GM10266 (cell line): ENCODE data around the gene EGLN1.

ENCODE experiments used
- DNase-seq: peaks from one replicate; pipeline ENCODE4 v3.0.0; 2012; ENCODE audit errors: extremely low spot score
- CTCF ChIP-seq: IDR thresholded peaks from 2 replicates; pipeline ENCODE4 v1.5.1; 2012; ENCODE audit warnings: mild to moderate bottlenecking, low read depth; ENCODE audit not compliant: control insufficient read depth, insufficient read depth; ENCODE audit errors: missing control alignments

Gene EGLN1

GRCh38 chr1:231374394-231374793, 47.7 kb downstream of the EGLN1 start:
- DNase-seq: no peak
- no peak for TF ChIP-seq CTCF

DNA sequence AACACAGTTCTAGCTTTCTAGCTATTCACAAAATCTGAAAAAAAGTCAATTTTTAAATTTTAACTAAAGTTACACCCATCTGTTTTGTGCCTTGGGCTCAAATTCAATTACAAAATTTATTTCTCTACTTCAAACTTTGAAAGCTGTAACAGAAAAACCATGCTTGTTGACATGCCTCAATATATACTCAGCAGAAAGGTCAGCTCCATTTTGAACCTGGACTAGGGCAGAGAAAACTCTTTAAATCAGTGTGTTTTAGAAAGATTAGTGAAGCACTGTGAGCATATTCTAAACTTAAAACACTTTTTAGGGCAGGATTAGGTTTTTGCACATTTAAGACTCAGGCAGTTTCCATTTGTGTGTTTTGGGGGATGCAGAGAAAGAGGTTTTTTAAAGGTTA, 49.6 kb downstream of the EGLN1 start:
- no peak for TF ChIP-seq CTCF
- DNase-seq: no peak

DNA sequence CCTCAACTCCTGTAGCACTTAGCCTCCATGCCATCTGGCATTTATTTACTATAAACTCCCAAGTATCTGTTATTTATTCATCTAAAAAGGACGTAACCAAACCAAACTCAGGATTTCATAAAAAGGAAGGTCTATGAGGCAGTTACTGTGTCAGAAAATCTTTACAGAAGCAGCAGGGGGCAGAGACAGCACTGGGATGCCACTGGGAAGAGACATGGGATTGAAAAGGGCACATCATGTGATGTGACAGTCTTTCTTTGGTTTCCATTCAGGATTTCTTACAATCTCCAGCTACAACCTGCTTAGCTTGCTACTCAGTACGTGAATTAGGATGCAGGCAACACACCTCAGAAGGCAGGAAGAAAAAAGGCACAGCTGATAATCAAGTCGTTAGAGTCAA, 52.8 kb downstream of the EGLN1 start:
- no peak for TF ChIP-seq CTCF
- no peak for DNase-seq

DNA sequence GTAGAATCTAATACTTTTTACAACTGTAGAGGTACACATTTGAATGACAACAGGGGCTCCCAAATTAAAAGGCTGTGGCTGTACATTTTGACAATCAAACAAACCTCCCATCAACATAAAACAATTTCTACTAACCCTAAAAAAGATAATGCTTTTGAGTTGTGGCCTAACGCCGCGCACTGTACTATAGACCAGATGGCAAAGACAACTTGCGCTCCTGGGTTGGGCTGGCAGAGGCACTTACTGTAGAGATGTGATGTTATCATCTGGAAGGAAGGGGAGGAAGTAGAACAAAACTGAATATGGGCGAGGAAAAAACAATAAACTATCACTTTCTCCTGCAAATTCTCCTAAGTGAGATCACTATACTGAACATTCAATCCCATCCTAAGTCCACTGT, 57.9 kb downstream of the EGLN1 start:
- no peak for DNase-seq
- TF ChIP-seq CTCF: no peak

- no peak for TF ChIP-seq CTCF
- no peak for DNase-seq
Measured at GRCh38 chr1:231363624-231364023, 58.5 kb downstream of the EGLN1 start.

DNA sequence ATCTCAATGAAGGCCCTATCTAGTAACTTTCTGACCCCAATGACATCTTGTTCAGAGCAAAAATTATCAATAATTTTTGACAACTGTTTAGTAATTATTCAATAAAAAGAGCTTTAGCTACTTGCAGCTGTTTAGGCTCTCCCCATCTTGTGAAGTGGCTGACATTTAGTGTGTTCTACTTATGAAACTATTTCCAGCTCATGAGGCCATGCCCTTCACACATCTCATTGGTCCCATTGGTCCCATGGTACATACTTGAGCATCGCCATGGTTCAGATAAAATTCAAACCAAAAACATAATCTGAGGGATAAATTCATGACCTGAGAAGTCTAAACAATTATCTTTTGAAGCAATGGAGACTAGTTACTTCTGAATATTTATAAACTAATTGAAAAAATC, 59.8 kb downstream of the EGLN1 start:
- DNase-seq: no peak
- no peak for TF ChIP-seq CTCF

DNA sequence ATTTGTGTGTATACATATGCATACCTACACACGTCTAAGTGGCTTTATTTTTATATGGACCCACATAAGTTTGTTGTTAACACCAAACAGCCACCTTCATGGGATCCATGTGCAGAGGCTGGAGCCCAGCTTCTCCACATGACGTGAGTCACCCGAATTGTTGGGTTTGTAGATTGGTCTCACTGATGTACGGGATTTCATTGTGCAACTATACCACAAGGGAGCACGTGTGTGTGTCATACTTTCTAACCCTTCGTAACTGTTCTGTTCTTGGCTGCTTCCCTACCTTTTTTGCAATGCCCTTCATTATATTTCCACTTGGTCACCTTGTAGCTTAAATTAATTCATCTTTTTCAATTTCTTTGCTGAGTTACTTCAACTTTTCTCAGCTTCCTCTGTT, 63.0 kb downstream of the EGLN1 start:
- no peak for TF ChIP-seq CTCF
- DNase-seq: no peak

DNA sequence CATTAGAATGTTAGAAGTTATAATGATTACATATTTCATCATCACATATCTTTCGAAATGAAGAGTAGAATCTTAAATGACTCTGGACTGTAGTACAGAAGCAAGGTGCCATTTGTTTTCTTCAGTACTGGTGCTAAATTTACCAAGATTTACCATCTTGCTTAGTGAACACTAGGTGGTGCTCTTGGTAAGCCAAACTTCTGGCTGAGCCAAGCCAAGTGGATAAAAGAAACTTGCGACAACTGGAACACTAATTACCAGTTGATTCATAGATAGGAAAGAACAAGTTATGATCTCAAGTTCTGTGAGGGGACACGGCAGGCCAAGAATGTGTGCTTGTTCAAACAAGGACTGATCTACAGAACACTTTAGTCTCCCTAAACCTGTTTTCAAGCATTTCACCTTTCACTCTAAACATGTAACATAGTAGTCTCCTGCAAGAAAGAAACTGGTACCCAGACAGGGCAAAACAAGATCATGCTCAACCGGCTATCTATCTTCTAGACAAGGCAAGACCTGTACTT, 64.2 kb downstream of the EGLN1 start:
- peak; percentile 39 for DNase-seq
- peak; percentile 72 for TF ChIP-seq CTCF
